ENCODE results near the gene NPB. TPM values are rescaled to one million over a fixed set of nuclear protein-coding genes. Genes with fewer than 3 reads are reported as not detected.

The NPB gene
- polyA plus RNA-seq, result 0.39 TPM
- long read RNA-seq, donor 1, partial matches to known transcripts, result 0 of 3 reads
- long read RNA-seq, donor 1, other reads (novel, unspliced or antisense), result 0 of 3 reads
- long read RNA-seq, donor 2, transcript NPB-202 (1 exons, 2,154 nt), result major isoform, 6 of 6 reads
- long read RNA-seq, donor 2, partial matches to known transcripts, result 0 of 6 reads
- long read RNA-seq, donor 2, other reads (novel, unspliced or antisense), result 0 of 6 reads
- long read RNA-seq, donor 3, result 0 reads
- long read RNA-seq, donor 4, partial matches to known transcripts, result 0 of 1 reads
- long read RNA-seq, donor 4, other reads (novel, unspliced or antisense), result 0 of 1 reads
- long read RNA-seq, donor 5, partial matches to known transcripts, result 0 of 4 reads
- long read RNA-seq, donor 5, other reads (novel, unspliced or antisense), result 0 of 4 reads
- long read RNA-seq, donor 6, partial matches to known transcripts, result 0 of 4 reads
- long read RNA-seq, donor 6, other reads (novel, unspliced or antisense), result 0 of 4 reads
- long read RNA-seq, donor 7, partial matches to known transcripts, result 0 of 2 reads
- long read RNA-seq, donor 7, other reads (novel, unspliced or antisense), result 0 of 2 reads
- long read RNA-seq, donor 8, transcript NPB-202 (1 exons, 2,154 nt), result major isoform, 9 of 10 reads
- long read RNA-seq, donor 8, partial matches to known transcripts, result 0 of 10 reads
- long read RNA-seq, donor 8, other reads (novel, unspliced or antisense), result 0 of 10 reads
- long read RNA-seq, donor 9, partial matches to known transcripts, result 0 of 3 reads
- long read RNA-seq, donor 9, other reads (novel, unspliced or antisense), result 0 of 3 reads
- long read RNA-seq, donor 10, transcript NPB-202 (1 exons, 2,154 nt), result major isoform, 8 of 22 reads
- long read RNA-seq, donor 10, partial matches to known transcripts, result 0 of 22 reads
- long read RNA-seq, donor 10, other reads (novel, unspliced or antisense), result 13 of 22 reads
- long read RNA-seq, donor 11, transcript NPB-202 (1 exons, 2,154 nt), result major isoform, 5 of 5 reads
- long read RNA-seq, donor 11, partial matches to known transcripts, result 0 of 5 reads
- long read RNA-seq, donor 11, other reads (novel, unspliced or antisense), result 0 of 5 reads

- DNase-seq, result peak in 1 of 2 donors; percentile 43
- no peak within 1 kb of the TSS for H3K4me3 ChIP-seq (ENCODE audit: low read length)
- WGBS (ENCODE audit: insufficient coverage, low lambda C conversion rate), result no CpG with 5 or more reads among the region's 79 CpGs
- peaks cover 21% of the 10 kb centered on the region for H3K27me3 ChIP-seq (ENCODE audit: control insufficient read depth, insufficient read depth, low read length)
- peaks cover 66% of the 10 kb centered on the region for H3K36me3 ChIP-seq (ENCODE audit: control insufficient read depth, insufficient read depth, low read length)
- H3K4me1 ChIP-seq (ENCODE audit: control insufficient read depth, insufficient read depth, low read length), result peaks cover 8% of the 10 kb centered on the region
- no peak within 1 kb of the TSS for H3K27ac ChIP-seq (ENCODE audit: low read length)
- peaks cover 6% of the 10 kb centered on the region for H3K9me3 ChIP-seq (ENCODE audit: control insufficient read depth, low read depth, low read length)
Observed at GRCh38 chr17:81902023-81902652, at the start of gene NPB. Gene NPB (plus strand): TSS chr17:81902238. CDS start chr17:81902278, 40 bp downstream.

GRCh38 chr17:81854974-81855774 is 46.9 kb upstream of the NPB start:
- peaks cover 2% of the 10 kb centered on the region for H3K9me3 ChIP-seq (ENCODE audit: control insufficient read depth, low read depth, low read length)
- DNase-seq, result no peak
- no peak overlapping the region for H3K4me3 ChIP-seq (ENCODE audit: low read length)
- no peak overlapping the region for H3K27ac ChIP-seq (ENCODE audit: low read length)
- H3K4me1 ChIP-seq (ENCODE audit: control insufficient read depth, insufficient read depth, low read length), result peaks cover 10% of the 10 kb centered on the region
- WGBS (ENCODE audit: insufficient coverage, low lambda C conversion rate), result no CpG with 5 or more reads among the region's 29 CpGs
- H3K27me3 ChIP-seq (ENCODE audit: control insufficient read depth, insufficient read depth, low read length), result no peaks in the 10 kb centered on the region
- peaks cover 79% of the 10 kb centered on the region for H3K36me3 ChIP-seq (ENCODE audit: control insufficient read depth, insufficient read depth, low read length)

- no CpG with 5 or more reads among the region's 30 CpGs for WGBS (ENCODE audit: insufficient coverage, low lambda C conversion rate)
- Histone ChIP-seq H3K4me3 (ENCODE audit: low read length) (peak overlapping the region; percentile 95), H3K4me1 (ENCODE audit: control insufficient read depth, insufficient read depth, low read length) (peaks cover 25% of the 10 kb centered on the region), H3K27ac (ENCODE audit: low read length) (no peak overlapping the region), H3K27me3 (ENCODE audit: control insufficient read depth, insufficient read depth, low read length) (no peaks in the 10 kb centered on the region), H3K36me3 (ENCODE audit: control insufficient read depth, insufficient read depth, low read length) (peaks cover 59% of the 10 kb centered on the region), H3K9me3 (ENCODE audit: control insufficient read depth, low read depth, low read length) (peaks cover 2% of the 10 kb centered on the region)
- DNase-seq, result no peak
Observed at GRCh38 chr17:81858170-81858966, 43.7 kb upstream of the NPB start.

GRCh38 chr17:81858967-81859905 is 42.8 kb upstream of the NPB start:
- peaks cover 54% of the 10 kb centered on the region for H3K36me3 ChIP-seq (ENCODE audit: control insufficient read depth, insufficient read depth, low read length)
- peak overlapping the region; percentile 90 for H3K27ac ChIP-seq (ENCODE audit: low read length)
- H3K4me1 ChIP-seq (ENCODE audit: control insufficient read depth, insufficient read depth, low read length), result peaks cover 30% of the 10 kb centered on the region
- H3K9me3 ChIP-seq (ENCODE audit: control insufficient read depth, low read depth, low read length), result peaks cover 2% of the 10 kb centered on the region
- DNase-seq, result peak; percentile 64 to 74
- no CpG with 5 or more reads among the region's 23 CpGs for WGBS (ENCODE audit: insufficient coverage, low lambda C conversion rate)
- H3K4me3 ChIP-seq (ENCODE audit: low read length), result peak overlapping the region; percentile 95
- no peaks in the 10 kb centered on the region for H3K27me3 ChIP-seq (ENCODE audit: control insufficient read depth, insufficient read depth, low read length)

- Histone ChIP-seq H3K4me3 (ENCODE audit: low read length) (peak within 1 kb of the TSS; percentile 95), H3K27me3 (ENCODE audit: control insufficient read depth, insufficient read depth, low read length) (no peaks in the 10 kb centered on the region), H3K9me3 (ENCODE audit: control insufficient read depth, low read depth, low read length) (peaks cover 2% of the 10 kb centered on the region), H3K4me1 (ENCODE audit: control insufficient read depth, insufficient read depth, low read length) (peaks cover 36% of the 10 kb centered on the region), H3K27ac (ENCODE audit: low read length) (peak within 1 kb of the TSS; percentile 90), H3K36me3 (ENCODE audit: control insufficient read depth, insufficient read depth, low read length) (peaks cover 49% of the 10 kb centered on the region)
- WGBS (ENCODE audit: insufficient coverage, low lambda C conversion rate), result no CpG with 5 or more reads among the region's 95 CpGs
- peak in 1 of 2 donors; percentile 40 for DNase-seq
Observed at GRCh38 chr17:81859906-81860755, 41.9 kb upstream of the NPB start, which contains the start of gene P4HB. Gene P4HB (minus strand): TSS chr17:81860535. CDS start chr17:81860471, 64 bp downstream.

- Histone ChIP-seq H3K4me1 (ENCODE audit: control insufficient read depth, insufficient read depth, low read length) (peaks cover 44% of the 10 kb centered on the region), H3K9me3 (ENCODE audit: control insufficient read depth, low read depth, low read length) (peaks cover 2% of the 10 kb centered on the region), H3K36me3 (ENCODE audit: control insufficient read depth, insufficient read depth, low read length) (peaks cover 48% of the 10 kb centered on the region), H3K27me3 (ENCODE audit: control insufficient read depth, insufficient read depth, low read length) (no peaks in the 10 kb centered on the region), H3K4me3 (ENCODE audit: low read length) (peak overlapping the region; percentile 59), H3K27ac (ENCODE audit: low read length) (peak overlapping the region; percentile 85)
- DNase-seq, result peak; percentile 100
- no CpG with 5 or more reads among the region's 74 CpGs for WGBS (ENCODE audit: insufficient coverage, low lambda C conversion rate)
Observed at GRCh38 chr17:81860756-81861568, 41.1 kb upstream of the NPB start.

- no peak for DNase-seq
- Histone ChIP-seq H3K27me3 (ENCODE audit: control insufficient read depth, insufficient read depth, low read length) (no peaks in the 10 kb centered on the region), H3K4me1 (ENCODE audit: control insufficient read depth, insufficient read depth, low read length) (peaks cover 64% of the 10 kb centered on the region), H3K27ac (ENCODE audit: low read length) (no peak overlapping the region), H3K4me3 (ENCODE audit: low read length) (no peak overlapping the region), H3K36me3 (ENCODE audit: control insufficient read depth, insufficient read depth, low read length) (peaks cover 46% of the 10 kb centered on the region), H3K9me3 (ENCODE audit: control insufficient read depth, low read depth, low read length) (peaks cover 2% of the 10 kb centered on the region)
- WGBS (ENCODE audit: insufficient coverage, low lambda C conversion rate), result no CpG with 5 or more reads among the region's 6 CpGs
Observed at GRCh38 chr17:81863123-81863675, 38.8 kb upstream of the NPB start.
